Osteoblast (primary cell): Measurements from ENCODE around the gene ARRDC4. TPM values are rescaled to one million over a fixed set of nuclear protein-coding genes. Genes with fewer than 3 reads are reported as not detected.

Experiments used
- DNase-seq: peaks from one replicate; pipeline ENCODE4 v3.0.0; 2011; ENCODE audit warnings: low spot score, mixed read lengths; ENCODE audit not compliant: insufficient read length; ENCODE audit errors: missing footprints
- H2AFZ ChIP-seq: 2 replicates; pipeline ENCODE4 v1.6.0; 2011; ENCODE audit warnings: mild to moderate bottlenecking, low read length
- H3K27ac ChIP-seq: 2 replicates; pipeline ENCODE4 v1.5.1; 2011; ENCODE audit warnings: mild to moderate bottlenecking, low read depth, low read length, moderate library complexity
- H3K27me3 ChIP-seq: 2 replicates; pipeline ENCODE4 v1.6.0; 2012; ENCODE audit warnings: mild to moderate bottlenecking, control low read depth, inconsistent platforms, low read length, moderate library complexity; ENCODE audit not compliant: insufficient read depth
- H3K36me3 ChIP-seq: 2 replicates; pipeline ENCODE4 v1.5.1; 2011; ENCODE audit warnings: mild to moderate bottlenecking, low read length, control low read depth, moderate library complexity; ENCODE audit not compliant: insufficient read depth
- H3K4me1 ChIP-seq: 2 replicates; pipeline ENCODE4 v1.5.1; 2011; ENCODE audit warnings: mild to moderate bottlenecking, low read length, control low read depth, moderate library complexity; ENCODE audit not compliant: insufficient read depth
- H3K4me2 ChIP-seq: 2 replicates; pipeline ENCODE4 v1.6.0; 2011; ENCODE audit warnings: mild to moderate bottlenecking, low read length; ENCODE audit not compliant: insufficient read depth
- H3K4me3 ChIP-seq: fragments of 200-600 bp; sonication (generic); 3 replicates; pipeline ENCODE4 v1.5.1; 2012; ENCODE audit warnings: mild to moderate bottlenecking, low read length, inconsistent platforms; ENCODE audit not compliant: insufficient read depth
- H3K79me2 ChIP-seq: 2 replicates; pipeline ENCODE4 v1.6.0; 2012; ENCODE audit warnings: mild to moderate bottlenecking, low read length, control low read depth, inconsistent platforms; ENCODE audit not compliant: insufficient read depth
- H3K9me3 ChIP-seq: 2 replicates; pipeline ENCODE4 v1.5.1; 2011; ENCODE audit warnings: low read depth, low read length, control low read depth
- H4K20me1 ChIP-seq: 2 replicates; pipeline ENCODE4 v1.6.0; 2012; ENCODE audit warnings: mild to moderate bottlenecking, low read length, control low read depth; ENCODE audit not compliant: insufficient read depth
- CTCF ChIP-seq: IDR thresholded peaks from 2 replicates; pipeline ENCODE4 v1.5.1; 2011; ENCODE audit warnings: mild to moderate bottlenecking, low read depth, low read length, moderate library complexity; ENCODE audit errors: extremely low read depth
- total RNA-seq: library from RNA; depleted of rRNA; stranded (reverse); fragments of >200 nt; gene quantifications from 2 replicates; pipeline ENCODE4 v1.2.3, GENCODE V29; 2012

Gene ARRDC4
- total RNA-seq, 1 donor: 17.0 TPM

DNA sequence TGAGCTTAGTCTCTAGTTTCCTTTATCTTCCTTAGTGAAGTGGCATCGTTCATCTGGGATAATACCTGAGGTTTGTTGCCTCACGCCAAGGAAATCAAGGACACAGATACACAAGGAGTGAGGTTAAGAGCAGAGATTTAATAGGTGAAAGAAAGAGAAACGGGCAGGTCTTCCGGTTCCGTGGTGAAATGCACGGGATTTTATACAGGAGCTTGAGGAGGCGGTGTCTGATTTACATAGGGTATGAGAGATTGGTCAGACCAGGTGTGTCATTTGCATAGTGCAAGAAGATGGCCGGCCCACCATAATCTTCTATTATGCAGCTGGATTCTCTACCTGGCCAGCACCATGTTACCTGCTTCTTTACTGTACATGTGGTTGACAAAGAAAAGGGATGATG is 17.2 kb downstream of the ARRDC4 start:
- peaks cover 5% of the 10 kb centered on the region for H4K20me1 ChIP-seq
- no peak for DNase-seq

DNA sequence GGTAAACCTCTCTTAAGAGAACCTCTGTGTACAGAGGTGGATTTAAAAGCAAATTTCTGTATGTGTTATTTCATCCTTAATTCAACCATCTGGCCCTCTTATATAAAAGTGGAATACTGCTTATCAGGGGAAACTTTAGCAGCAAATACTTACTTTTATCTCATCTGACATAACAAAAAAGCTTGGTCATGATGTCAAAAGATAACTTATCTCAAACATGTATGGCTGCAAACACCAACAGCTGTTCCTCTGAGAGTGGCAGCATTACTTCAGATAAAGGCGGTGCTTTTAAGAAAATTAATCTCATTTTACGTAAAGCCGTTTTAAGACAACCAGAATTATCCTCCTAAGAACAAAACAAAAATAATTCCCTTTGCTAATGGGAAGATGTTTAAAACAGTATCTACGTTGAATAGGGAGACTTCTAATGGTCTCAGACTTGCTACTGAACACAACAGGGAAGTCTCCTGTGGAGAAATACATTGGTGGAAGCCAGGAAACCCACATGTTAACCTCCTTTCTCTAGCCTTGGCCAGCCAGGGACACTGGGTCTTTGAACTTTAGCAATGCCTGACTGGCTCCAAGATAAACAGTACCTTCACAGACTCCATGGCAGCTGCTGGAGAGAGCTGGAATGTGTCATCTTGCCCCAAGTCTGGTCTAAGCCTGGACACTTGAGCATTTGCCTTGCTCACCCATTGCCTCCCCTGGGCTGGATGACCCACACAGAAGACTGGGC is 18.1 kb downstream of the ARRDC4 start:
- Histone ChIP-seq H3K9me3 (no peaks in the 10 kb centered on the region), H3K36me3 (peaks cover 3% of the 10 kb centered on the region), H2AFZ (no peak overlapping the region), H3K27me3 (no peaks in the 10 kb centered on the region), H3K4me3 (no peak overlapping the region), H3K27ac (no peak overlapping the region), H3K4me2 (no peak overlapping the region), H3K4me1 (no peaks in the 10 kb centered on the region), H4K20me1 (peaks cover 5% of the 10 kb centered on the region), H3K79me2 (no peaks in the 10 kb centered on the region)
- no peak for TF ChIP-seq CTCF
- no peak for DNase-seq

More for the DNA sequence above, 17.2 kb downstream of the ARRDC4 start:
- Histone ChIP-seq H3K9me3 (no peaks in the 10 kb centered on the region), H3K79me2 (no peaks in the 10 kb centered on the region), H3K27me3 (no peaks in the 10 kb centered on the region), H3K36me3 (peaks cover 8% of the 10 kb centered on the region), H3K4me3 (no peak overlapping the region), H3K4me2 (no peak overlapping the region), H3K27ac (no peak overlapping the region), H2AFZ (no peak overlapping the region), H3K4me1 (no peaks in the 10 kb centered on the region)
- TF ChIP-seq CTCF: no peak

DNA sequence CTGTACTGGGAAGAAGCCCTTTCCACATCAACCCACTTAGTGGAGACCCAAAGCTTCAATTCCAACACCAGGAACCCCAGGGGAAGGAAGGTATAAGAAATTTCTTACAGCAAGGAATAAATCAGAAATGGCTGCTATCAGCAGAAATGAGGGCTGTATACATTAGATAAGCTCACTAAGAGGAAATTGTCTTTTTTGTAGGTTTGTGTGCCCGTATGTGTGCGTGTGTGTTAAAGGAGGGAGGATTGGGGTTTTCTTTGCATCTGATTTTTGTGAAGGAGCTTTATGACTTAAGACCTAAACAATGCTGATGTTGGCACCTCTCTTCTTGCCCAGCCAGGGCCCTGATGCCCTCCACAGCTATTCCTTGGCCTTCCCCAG is 18.6 kb downstream of the ARRDC4 start:
- Histone ChIP-seq H3K4me3 (no peak overlapping the region), H2AFZ (no peak overlapping the region), H4K20me1 (peaks cover 1% of the 10 kb centered on the region), H3K9me3 (no peaks in the 10 kb centered on the region), H3K4me1 (no peaks in the 10 kb centered on the region), H3K4me2 (no peak overlapping the region), H3K79me2 (no peaks in the 10 kb centered on the region), H3K36me3 (peaks cover under 1% of the 10 kb centered on the region), H3K27ac (no peak overlapping the region), H3K27me3 (no peaks in the 10 kb centered on the region)
- no peak for DNase-seq
- TF ChIP-seq CTCF: no peak

GRCh38 chr15:97981058-97981457 is 20.6 kb downstream of the ARRDC4 start:
- Histone ChIP-seq H3K36me3 (no peaks in the 10 kb centered on the region), H2AFZ (no peak overlapping the region), H4K20me1 (no peaks in the 10 kb centered on the region), H3K27me3 (no peaks in the 10 kb centered on the region), H3K4me1 (no peaks in the 10 kb centered on the region), H3K27ac (no peak overlapping the region), H3K4me2 (no peak overlapping the region), H3K79me2 (no peaks in the 10 kb centered on the region), H3K9me3 (no peaks in the 10 kb centered on the region), H3K4me3 (no peak overlapping the region)
- DNase-seq: no peak
- TF ChIP-seq CTCF: no peak
